Measurements from ENCODE around the gene THTPA. TPM values are rescaled to one million over a fixed set of nuclear protein-coding genes. Genes with fewer than 3 reads are reported as not detected.

Gene THTPA
- total RNA-seq, 3 donors from 2014 or later (not counting 1 experiment from before 2014, with no cell fraction given), result 16.5 to 19.3 (median 19.1) TPM

DNA sequence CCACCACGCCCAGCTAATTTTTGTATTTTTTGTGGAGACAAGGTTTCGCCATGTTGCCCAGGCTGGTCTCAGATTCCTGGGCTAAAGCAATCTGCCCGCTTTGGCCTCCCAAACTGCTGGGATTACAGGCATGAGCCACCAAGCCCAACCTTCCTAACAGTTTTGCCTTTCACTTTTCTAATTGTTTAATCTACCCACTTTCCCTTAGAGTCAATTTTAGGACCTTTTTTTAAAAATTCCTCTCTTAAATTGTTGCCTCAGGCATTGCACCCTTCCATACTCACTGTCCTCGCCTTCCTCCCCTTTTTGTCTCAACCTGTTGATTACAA is 16.0 kb upstream of the THTPA start:
- 91% methylated on average over 3 of the region's 4 CpGs for WGBS (ENCODE audit: insufficient coverage)
- H3K4me3 Mint-ChIP-seq, result no peak overlapping the region
- TF ChIP-seq, protein P1, sequence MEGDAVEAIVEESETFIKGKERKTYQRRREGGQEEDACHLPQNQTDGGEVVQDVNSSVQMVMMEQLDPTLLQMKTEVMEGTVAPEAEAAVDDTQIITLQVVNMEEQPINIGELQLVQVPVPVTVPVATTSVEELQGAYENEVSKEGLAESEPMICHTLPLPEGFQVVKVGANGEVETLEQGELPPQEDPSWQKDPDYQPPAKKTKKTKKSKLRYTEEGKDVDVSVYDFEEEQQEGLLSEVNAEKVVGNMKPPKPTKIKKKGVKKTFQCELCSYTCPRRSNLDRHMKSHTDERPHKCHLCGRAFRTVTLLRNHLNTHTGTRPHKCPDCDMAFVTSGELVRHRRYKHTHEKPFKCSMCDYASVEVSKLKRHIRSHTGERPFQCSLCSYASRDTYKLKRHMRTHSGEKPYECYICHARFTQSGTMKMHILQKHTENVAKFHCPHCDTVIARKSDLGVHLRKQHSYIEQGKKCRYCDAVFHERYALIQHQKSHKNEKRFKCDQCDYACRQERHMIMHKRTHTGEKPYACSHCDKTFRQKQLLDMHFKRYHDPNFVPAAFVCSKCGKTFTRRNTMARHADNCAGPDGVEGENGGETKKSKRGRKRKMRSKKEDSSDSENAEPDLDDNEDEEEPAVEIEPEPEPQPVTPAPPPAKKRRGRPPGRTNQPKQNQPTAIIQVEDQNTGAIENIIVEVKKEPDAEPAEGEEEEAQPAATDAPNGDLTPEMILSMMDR (IDR thresholded peaks at IDR 0.05), result no peak
- DNase-seq, result no peak
- H3K27ac ChIP-seq (ENCODE audit: low read length), result no peak overlapping the region
- H3K4me3 ChIP-seq (ENCODE audit: low read length), result no peak overlapping the region
- no peaks in the 10 kb centered on the region for H3K9me3 ChIP-seq (ENCODE audit: control insufficient read depth, insufficient read depth, low read length)
- no peak overlapping the region for H3K27ac Mint-ChIP-seq
- no peaks in the 10 kb centered on the region for H3K4me1 ChIP-seq (ENCODE audit: control insufficient read depth, insufficient read depth, low read length)
- no peaks in the 10 kb centered on the region for H3K9me3 Mint-ChIP-seq
- no peaks in the 10 kb centered on the region for H3K27me3 ChIP-seq (ENCODE audit: control insufficient read depth, insufficient read depth, low read length)
- intact Hi-C loops (cut with micrococcal nuclease), result no loop called here
- H3K36me3 Mint-ChIP-seq, result no peaks in the 10 kb centered on the region
- no peak for ATAC-seq
- H3K36me3 ChIP-seq (ENCODE audit: control insufficient read depth, insufficient read depth, low read length), result no peaks in the 10 kb centered on the region
- H3K27me3 Mint-ChIP-seq (ENCODE audit: low read depth in 2 of 2), result no peaks in the 10 kb centered on the region
- peaks cover 0 to 4% of the 10 kb centered on the region in 2 donors for H3K4me1 Mint-ChIP-seq

DNA sequence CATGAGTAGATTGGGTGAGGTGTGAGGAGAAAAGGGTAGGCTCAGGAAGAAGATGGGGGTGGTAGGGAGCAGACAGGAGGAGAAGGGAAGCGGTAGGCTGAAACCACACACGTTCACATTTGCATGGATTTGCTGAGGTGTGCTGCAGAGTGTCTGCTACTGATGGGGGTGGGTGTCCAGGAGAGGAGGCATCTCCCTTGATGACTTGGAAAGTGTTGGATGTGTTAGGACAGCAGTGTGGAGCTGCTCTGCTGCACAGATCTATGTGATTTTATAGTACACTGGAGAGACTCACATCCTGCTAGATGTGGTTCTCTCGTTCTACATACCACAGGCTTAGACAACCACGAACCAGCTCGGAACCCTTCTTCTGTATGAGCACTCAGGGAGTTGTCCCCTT is 13.8 kb upstream of the THTPA start:
- Mint-ChIP-seq H3K4me3 (no peak overlapping the region), H3K27ac (no peak overlapping the region), H3K36me3 (no peaks in the 10 kb centered on the region), H3K9me3 (no peaks in the 10 kb centered on the region), H3K27me3 (ENCODE audit: low read depth in 2 of 2) (no peaks in the 10 kb centered on the region), H3K4me1 (peaks cover 0 to 4% of the 10 kb centered on the region in 2 donors)
- intact Hi-C loops (cut with micrococcal nuclease), result no loop called here
- no peaks in the 10 kb centered on the region for H3K36me3 ChIP-seq (ENCODE audit: control insufficient read depth, insufficient read depth, low read length)
- ATAC-seq, result no peak
- 72% methylated on average over 5 of the region's 5 CpGs for WGBS (ENCODE audit: insufficient coverage)
- no peak overlapping the region for H3K4me3 ChIP-seq (ENCODE audit: low read length)
- no peak for DNase-seq
- H3K27ac ChIP-seq (ENCODE audit: low read length), result no peak overlapping the region
- H3K27me3 ChIP-seq (ENCODE audit: control insufficient read depth, insufficient read depth, low read length), result no peaks in the 10 kb centered on the region
- no peaks in the 10 kb centered on the region for H3K4me1 ChIP-seq (ENCODE audit: control insufficient read depth, insufficient read depth, low read length)
- H3K9me3 ChIP-seq (ENCODE audit: control insufficient read depth, insufficient read depth, low read length), result no peaks in the 10 kb centered on the region
- TF ChIP-seq, protein P1 (IDR thresholded peaks at IDR 0.05), result no peak

DNA sequence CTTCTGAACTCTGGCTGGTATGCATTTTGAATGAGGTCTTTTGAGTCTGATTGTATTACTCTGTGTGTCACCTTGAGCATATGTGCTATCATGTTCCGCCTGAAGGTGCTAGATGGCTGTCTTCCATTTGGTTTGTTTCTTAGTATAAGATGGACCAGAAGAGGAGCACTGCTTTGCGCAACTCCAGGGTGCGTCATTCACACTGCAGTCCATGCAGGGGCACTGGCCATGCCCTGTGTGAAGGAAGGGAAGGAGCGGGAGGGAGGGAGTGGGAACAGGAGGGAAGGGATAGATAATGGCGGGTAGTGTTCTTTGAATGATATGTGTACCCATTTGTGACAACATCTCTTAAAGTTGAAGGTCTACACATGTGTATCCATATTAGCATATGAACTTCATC is 12.7 kb upstream of the THTPA start:
- no peak for ATAC-seq
- Mint-ChIP-seq H3K9me3 (no peaks in the 10 kb centered on the region), H3K4me1 (peaks cover 0 to 4% of the 10 kb centered on the region in 2 donors), H3K27me3 (ENCODE audit: low read depth in 2 of 2) (no peaks in the 10 kb centered on the region), H3K36me3 (no peaks in the 10 kb centered on the region), H3K4me3 (no peak overlapping the region), H3K27ac (no peak overlapping the region)
- Histone ChIP-seq H3K4me1 (ENCODE audit: control insufficient read depth, insufficient read depth, low read length) (no peaks in the 10 kb centered on the region), H3K27ac (ENCODE audit: low read length) (no peak overlapping the region), H3K9me3 (ENCODE audit: control insufficient read depth, insufficient read depth, low read length) (no peaks in the 10 kb centered on the region), H3K4me3 (ENCODE audit: low read length) (no peak overlapping the region), H3K36me3 (ENCODE audit: control insufficient read depth, insufficient read depth, low read length) (no peaks in the 10 kb centered on the region), H3K27me3 (ENCODE audit: control insufficient read depth, insufficient read depth, low read length) (no peaks in the 10 kb centered on the region)
- intact Hi-C loops (cut with micrococcal nuclease), result no loop called here
- TF ChIP-seq, protein P1 (IDR thresholded peaks at IDR 0.05), result no peak
- DNase-seq, result no peak
- 92% methylated on average over 4 of the region's 5 CpGs for WGBS (ENCODE audit: insufficient coverage)

Data from natural killer cell (primary cell).